Limb (tissue), 2 donors: ENCODE data around the gene DNAJA4.
"Not testable (repeated sequence)": the region's sequence is repeated elsewhere in the genome, so short reads cannot be mapped to it uniquely, and the experiment has no call there.

Experiments
- DNase-seq, 2 donors: peaks; one replicate each; pipeline ENCODE4 v3.0.0-alpha.2; 2016; ENCODE audit errors: extremely low spot score in 2 of 2

The DNAJA4 gene

DNA sequence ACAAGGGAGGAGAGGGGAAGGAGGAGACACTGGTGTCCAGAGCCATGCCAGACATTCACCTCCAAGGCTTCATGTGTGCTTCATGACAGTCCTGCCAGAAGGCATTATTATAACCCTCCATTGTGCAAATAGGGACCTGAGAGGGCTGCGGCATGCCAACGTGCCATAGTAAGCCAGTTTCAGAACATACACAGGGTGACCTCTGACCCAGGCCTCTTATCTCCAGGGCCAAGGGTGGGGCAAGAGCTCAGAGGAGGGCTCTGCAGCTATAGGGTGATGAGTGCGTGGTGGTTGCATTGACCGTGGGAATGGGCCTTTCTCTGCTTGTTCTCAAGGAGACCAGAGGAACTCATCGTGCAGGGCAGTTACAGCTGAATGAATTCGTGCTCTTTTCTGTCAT, 20.3 kb upstream of the DNAJA4 start:
- DNase-seq = no peak

GRCh38 chr15:78244893-78245292, 19.5 kb upstream of the DNAJA4 start:
- no peak for DNase-seq

DNA sequence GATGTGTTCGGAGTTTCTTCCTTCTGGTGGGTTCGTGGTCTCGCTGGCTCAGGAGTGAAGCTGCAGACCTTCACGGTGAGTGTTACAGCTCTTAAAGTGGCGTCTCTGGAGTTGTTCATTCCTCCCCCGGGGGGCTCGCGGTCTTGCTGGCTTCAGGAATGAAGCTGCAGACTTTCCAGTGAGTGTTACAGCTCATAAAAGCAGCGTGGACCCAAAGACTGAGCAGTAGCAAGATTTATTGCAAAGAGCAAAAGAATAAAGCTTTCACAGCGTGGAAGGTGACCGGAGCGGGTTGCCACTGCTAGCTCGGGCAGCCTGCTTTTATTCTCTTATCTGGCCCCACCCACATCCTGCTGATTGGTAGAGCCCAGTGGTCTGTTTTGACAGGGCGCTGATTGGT, 19.0 kb upstream of the DNAJA4 start:
- not testable (repeated sequence) for DNase-seq

DNA sequence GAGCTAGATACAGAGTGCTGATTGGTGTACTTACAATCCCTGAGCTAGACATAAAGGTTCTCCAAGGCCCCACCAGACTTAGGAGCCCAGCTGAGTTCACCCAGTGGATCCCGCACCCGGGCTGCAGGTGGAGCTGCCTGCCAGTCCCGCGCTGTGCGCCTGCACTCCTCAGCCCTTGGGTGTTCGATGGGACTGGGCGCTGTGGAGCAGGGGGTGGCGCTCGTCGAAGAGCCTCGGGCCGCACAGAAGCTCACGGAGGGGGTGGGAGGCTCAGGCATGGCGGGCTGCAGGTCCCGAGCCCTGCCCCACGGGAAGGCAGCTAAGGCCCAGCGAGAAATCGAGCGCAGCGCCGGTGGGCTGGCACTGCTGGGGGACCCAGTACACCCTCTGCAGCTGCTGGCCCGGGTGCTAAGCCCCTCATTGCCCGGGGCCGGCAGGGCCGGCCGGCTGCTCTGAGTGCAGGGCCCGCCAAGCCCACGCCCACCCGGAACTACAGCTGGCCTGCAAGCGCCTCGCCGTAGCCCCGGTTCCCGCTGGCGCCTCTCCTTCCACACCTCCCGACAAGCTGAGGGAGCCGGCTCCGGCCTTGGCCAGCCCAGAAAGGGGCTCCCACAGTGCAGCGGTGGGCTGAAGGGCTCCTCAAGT, 18.3 kb upstream of the DNAJA4 start:
- DNase-seq = not testable (repeated sequence)

DNA sequence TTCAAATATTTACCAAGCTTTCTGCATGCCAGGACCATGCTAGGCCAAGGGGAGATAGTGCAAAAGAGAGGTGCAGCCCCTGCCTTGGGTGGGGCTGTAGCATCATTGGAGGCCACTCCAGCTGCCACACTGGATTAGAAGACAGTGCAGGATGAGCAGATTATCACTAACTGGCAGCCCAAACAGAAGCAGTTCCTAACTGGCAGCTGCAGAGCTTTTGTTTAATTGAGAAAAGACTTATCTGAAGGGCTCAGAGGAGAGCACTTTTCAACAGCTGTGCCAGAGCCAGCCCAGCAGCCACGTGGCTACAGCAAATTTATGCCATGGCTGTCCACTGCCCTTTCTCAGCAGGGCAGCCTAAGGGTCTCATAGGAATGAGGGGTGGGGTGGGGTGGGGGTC, 16.5 kb upstream of the DNAJA4 start:
- DNase-seq = no peak

DNA sequence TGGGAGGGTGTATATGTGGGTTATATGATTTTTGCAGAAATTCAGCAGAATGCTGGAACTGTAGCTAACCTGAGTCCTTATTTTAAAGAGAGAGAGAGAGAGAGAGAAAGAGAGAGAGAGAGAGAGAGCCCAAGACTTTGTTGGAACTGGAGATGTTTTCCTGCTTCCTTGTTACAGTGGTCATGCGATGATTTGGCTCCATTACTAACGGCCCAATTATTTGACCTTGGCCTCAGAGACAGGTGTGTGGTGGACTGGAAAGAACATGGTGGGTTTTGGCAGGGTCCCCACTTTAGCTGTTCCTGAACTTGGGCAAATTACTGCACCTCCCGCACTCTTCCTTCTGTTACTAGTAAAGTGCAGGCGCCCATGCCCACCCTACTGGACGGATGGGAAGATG, 15.2 kb upstream of the DNAJA4 start:
- DNase-seq = no peak

GRCh38 chr15:78251136-78251535, 13.2 kb upstream of the DNAJA4 start:
- no peak for DNase-seq

DNA sequence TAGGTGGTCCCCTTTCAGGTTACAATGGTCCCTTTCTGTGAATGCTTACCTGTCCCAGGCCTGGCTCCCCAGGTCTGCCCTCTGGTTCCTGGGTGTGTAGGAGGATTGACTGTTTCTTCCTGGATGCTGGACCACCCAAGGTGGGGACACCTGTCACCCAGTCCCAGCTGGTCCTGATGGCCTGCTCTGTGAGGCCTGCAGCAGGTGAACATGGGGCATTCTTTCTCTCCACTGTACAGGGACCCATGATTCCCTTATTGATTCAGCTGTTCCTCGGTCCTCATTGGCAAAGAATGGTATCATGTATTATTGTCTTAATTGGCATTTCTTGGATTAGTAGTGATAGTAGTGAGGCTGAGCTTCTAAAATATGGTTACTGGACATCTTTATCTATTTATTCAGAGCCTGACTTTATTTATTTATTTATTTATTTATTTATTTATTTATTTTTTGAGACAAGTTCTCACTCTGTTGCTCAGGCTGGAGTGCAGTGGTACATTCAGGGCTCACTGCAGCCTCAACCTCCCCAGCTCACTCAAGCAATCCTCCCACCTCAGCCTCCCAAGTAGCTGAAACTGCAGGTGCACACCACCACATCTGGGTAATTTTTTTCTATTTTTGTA, 8.8 kb upstream of the DNAJA4 start:
- DNase-seq = no peak

GRCh38 chr15:78256044-78256437, 8.3 kb upstream of the DNAJA4 start:
- DNase-seq = no peak

DNA sequence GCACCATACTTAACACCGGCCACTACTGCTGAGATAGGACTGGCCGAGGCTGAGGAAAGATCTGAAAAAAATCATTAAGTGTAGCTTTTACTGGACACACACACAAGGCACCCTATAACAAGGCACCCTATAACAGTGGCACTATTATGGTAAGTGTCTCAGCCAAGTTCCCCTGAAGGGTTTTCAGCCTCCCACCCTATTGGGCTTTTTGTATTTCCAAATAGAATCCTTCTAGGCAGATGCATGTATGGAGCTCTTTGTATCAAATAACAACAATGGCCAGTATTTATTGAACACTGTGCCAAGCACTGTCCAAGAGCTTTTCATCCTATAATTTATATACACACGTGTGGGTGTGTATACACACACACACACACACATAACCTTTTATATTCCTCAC, 6.7 kb upstream of the DNAJA4 start:
- DNase-seq = no peak

DNA sequence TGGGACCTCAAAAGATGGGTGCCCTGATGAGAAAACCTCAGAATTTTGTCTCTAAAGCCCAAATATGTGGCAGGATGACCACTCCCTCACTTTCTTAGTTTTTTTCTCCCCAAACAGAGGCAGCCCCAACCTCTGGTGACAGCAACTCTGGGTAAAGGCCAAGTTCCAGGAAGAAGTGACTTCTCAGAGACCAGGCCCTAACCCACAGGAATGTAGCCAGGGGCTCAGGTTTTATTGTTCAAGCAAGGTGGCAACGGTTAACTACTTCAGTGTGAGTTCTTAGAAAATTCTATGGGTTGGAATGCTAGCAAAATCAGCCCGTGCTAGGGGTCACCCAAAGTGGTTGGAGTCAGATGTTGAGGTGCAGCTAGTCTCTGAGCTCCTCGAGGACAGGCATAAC, 5.1 kb upstream of the DNAJA4 start:
- no peak for DNase-seq

DNA sequence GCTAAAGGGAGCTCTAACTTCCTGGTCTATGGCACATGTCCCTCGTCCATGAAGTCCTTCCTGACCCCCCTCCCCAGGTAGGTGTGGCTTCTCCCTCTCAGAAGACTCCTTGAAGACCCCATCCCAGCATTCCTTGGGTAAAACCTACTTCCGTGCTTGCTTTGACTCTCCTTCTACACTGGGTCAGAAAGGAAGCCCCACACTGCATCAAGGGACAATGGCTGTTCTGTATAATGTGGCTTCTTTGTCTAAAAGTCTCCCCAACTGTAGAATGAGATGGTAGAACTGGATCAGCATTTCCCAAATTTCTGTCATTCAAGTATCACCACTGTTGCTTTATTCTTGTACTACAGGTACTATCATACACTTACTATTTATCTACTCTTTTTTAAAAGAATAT, 3.9 kb upstream of the DNAJA4 start:
- no peak for DNase-seq

GRCh38 chr15:78261062-78261461, 3.3 kb upstream of the DNAJA4 start:
- no peak for DNase-seq

DNA sequence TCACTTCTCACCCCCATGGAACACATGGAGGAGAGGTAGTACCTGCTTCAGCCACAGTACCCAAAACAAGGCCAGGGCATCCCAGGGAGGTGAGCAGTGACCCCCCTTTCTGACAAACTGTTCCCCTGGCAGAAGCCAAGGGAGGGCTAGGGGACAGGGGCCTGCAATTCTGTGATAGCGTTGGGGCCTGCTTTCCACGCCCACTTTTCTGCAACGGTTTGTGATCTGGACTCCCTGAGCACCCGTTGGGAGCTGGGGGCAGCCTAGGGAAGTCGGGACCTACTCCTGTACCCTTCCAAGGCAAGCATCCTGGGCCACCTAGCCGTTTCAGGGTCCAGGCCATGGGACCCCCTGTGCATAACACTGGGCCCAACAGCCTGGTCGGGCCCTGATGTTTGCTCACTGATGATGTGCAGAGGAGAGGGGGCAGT, 996 bp upstream of the DNAJA4 start:
- no peak for DNase-seq

GRCh38 chr15:78263907-78264303, 457 bp upstream of the DNAJA4 start:
- DNase-seq = no peak

- no peak for DNase-seq
These were observed 737 bp downstream of the DNAJA4 start for GRCh38 chr15:78265137-78265460.

DNA sequence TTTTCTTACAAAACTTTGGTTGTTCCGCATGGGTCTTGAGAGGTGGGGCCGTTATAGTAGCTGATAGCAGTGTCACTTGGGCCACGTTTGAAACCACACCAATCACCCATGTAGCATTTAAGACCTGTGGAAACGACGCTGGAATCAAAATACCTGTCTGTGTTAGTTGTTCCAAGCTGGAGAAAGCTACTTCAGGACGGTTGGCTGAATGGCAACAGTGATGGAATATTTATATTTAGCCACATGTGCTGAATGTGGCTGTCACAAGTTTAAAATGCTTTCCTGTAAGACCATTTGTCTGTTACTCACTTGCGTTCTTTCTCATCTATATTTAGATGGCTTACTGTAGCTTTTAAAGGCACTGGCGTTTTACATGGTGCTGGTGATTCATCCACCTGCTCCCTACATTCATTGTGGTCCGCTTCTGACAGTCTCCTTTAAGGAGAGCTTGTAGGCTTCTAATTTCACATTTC, 1.4 kb downstream of the DNAJA4 start:
- DNase-seq = peak in 1 of 2 donors; percentile 45

DNA sequence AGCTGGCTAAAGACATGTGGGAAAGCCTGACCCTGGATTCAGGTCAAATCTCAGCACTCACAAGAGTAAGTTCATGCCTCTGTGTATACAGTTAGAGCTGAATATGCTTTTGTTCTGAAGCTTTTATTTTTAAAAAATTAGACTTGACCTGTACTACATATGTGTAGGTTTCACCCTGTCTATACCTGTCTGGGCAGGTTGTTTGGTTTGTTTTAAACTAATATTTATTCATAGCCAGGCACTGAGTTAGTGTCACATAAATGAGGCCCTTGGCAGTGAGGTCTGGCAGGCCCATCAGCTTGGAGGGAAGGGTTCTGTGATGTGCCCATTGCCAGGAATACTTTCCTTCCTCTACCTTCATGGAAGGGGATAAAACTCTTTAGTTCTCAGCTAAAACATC, 1.9 kb downstream of the DNAJA4 start:
- DNase-seq = no peak

GRCh38 chr15:78266806-78267205, 2.4 kb downstream of the DNAJA4 start:
- DNase-seq = no peak

- DNase-seq = no peak
These were observed 8.0 kb downstream of the DNAJA4 start for GRCh38 chr15:78272316-78272715.

- DNase-seq = no peak
These were observed 8.4 kb downstream of the DNAJA4 start for GRCh38 chr15:78272776-78273175.

DNA sequence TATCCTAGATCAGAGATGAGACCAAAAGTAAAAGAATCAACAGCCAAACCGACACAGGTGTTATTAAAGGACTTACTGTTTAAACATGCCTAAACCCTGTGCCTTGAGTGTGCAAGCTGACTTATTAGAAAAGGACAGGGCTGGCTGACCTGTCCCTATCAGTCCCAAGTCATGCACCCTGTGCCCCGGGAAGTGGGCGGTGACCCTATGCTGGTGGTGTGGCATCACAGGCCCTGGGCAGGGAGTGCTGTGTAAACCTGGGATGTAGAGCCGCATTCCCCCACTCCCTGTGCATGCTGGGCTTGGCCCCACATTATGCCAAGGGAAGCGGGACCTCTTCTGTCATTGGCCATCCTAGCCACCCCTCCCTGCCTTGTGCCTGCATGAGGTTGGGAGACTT, 10.6 kb downstream of the DNAJA4 start:
- no peak for DNase-seq

- no peak for DNase-seq
These were observed 11.9 kb downstream of the DNAJA4 start for GRCh38 chr15:78276064-78276943.
